Superior temporal gyrus (tissue), 1 donor: ENCODE results near the gene MYRF.

Experiments
- DNase-seq: peaks from one replicate; pipeline ENCODE4 v3.0.0-alpha.2; 2016; ENCODE audit errors: extremely low spot score

MYRF gene

GRCh38 chr11:61776561-61777075 is 24.2 kb downstream of the MYRF start:
- peak; percentile 70 for DNase-seq

- no peak for DNase-seq
Measured at GRCh38 chr11:61777234-61778090, 25.0 kb downstream of the MYRF start.

GRCh38 chr11:61778357-61778886 is 26.0 kb downstream of the MYRF start:
- no peak for DNase-seq

GRCh38 chr11:61778920-61779650 is 26.6 kb downstream of the MYRF start:
- DNase-seq: no peak

GRCh38 chr11:61779666-61780525 is 27.5 kb downstream of the MYRF start:
- no peak for DNase-seq

DNA sequence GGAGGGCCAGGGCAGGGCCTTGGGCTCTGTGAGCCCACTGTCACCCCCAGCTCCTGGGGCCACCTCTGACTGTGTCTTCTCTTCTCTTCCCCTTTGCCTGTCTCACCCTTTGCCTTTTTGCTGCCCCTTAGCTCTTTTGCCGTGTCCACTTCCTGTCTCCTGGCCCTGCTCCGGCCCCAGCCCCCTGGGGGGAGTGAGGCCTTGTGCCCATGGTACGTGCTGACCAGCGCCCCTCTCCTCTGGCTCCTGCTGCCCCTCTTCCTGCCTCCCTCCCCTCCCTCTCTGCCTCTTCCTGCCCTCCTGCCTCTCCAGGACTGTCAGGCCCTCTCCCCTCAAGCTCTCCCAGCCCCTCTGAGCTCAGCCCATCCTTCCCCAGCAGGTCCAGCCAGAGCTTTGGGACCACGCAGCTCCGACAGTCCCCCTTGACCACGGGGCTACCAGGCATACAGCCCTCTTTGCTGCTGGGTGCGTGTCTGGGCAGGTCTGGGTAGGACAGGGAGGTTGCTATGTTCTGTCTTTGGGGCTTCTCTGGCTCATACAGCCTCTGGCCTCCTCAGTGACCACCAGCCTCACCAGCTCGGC is 28.2 kb downstream of the MYRF start:
- no peak for DNase-seq

- DNase-seq: no peak
Measured at GRCh38 chr11:61781585-61781984, 29.1 kb downstream of the MYRF start.

- no peak for DNase-seq
Measured at GRCh38 chr11:61782299-61782698, 29.9 kb downstream of the MYRF start.

GRCh38 chr11:61782841-61783240 is 30.4 kb downstream of the MYRF start:
- DNase-seq: no peak

DNA sequence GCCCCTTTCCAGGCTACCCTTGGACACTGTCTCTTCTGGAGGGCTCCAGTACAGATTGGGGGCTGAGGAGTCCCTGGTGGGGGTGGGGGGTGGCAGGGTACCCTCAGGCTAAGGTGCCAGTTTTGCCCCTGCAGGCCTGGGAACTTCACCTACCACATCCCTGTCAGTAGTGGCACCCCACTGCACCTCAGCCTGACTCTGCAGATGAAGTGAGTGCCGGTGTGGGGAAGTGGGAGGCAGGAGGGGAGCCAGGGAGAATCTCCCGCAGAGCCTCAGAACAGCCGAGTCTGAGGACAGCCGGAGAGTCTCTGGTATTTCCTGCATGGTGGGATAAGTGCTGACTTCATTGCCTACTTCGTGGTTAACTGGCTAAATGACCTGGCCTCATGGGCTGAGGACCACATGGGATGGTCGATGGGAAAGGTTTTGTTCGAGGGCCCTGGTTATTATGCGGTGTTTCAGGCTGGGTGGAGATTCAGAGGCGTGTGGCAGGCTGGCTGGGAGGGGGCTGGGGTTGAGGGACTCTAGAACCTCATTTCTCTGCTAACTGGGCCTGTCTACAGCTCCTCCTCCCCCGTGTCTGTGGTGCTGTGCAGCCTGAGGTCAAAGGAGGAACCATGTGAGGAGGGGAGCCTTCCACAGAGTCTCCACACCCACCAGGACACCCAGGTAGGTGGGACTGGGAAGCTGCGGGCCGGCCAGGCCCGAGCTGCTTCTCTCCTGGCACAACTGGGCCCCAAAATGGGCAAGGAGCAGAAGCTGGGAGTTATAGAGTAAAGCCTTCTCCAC is 31.5 kb downstream of the MYRF start:
- DNase-seq: no peak

DNA sequence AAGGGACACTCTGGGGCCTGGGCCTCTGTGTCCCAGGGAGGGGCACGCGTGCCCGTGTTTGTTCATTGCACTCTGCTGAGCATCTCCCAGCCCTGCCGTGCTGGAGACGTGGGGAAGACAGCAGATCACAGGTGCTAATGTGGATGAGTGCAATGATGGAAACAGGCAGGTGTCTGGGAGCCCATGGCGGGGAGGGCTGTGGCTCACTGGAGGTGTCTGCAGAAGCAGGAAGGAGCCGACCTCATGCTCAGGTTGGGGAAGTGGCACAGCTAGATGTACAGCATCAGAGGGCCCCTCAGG is 32.0 kb downstream of the MYRF start:
- DNase-seq: no peak

GRCh38 chr11:61785837-61786402 is 33.5 kb downstream of the MYRF start:
- DNase-seq: no peak

DNA sequence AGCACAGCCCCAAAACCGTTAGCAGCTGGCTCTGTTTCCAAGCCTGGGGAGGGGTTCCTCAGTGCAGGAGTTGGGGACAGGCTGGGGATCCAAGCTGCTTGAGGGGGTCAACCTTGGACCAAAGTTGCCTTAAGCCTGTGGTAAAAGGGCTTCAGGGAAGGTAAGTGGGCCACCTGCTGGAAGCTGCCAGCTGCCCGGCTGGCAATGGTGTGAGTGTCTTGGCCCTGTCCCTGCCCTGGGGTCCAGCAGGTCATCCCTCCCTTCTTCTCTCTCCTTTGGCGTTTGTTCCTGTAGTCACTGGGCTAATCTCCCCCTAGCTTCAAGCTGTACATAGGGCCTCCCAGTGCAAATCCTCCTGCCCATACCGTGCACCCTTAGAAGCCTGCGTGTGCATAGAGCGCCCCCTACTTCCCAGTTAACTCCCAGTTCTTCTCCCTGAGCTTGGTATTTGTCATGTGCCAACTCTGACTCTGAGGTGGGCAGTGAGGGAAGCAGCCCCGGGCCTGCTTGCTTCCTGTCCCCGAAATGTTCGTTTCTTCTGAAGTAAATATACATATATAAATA is 35.6 kb downstream of the MYRF start:
- peak; percentile 88 for DNase-seq

DNA sequence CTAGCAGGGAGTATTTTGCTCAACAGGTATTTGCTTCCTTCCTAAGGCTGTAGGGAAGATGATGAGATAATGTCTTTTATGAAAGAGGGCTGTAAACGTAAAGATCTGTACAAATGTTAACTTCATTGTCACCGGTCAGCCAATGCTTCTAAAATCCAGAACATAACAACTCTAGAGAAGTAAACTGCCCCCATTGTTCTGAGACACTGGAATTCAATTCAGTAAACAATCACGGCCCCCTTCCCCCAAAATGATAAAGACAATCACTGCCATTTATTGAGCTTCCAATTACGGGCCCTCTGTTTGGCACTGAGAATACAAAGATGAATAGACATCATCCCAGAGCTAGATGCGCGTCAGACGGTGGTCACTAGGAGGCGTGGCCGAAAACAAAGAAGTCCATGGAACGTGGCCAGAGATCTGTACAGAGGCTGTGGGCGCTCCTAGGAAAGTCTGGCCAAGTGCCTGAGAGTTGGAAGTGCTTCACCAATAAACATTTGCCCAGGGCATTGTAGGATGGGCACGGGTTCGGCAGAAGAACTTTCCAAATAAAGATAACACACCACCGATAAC is 39.4 kb downstream of the MYRF start:
- DNase-seq: peak; percentile 99

DNA sequence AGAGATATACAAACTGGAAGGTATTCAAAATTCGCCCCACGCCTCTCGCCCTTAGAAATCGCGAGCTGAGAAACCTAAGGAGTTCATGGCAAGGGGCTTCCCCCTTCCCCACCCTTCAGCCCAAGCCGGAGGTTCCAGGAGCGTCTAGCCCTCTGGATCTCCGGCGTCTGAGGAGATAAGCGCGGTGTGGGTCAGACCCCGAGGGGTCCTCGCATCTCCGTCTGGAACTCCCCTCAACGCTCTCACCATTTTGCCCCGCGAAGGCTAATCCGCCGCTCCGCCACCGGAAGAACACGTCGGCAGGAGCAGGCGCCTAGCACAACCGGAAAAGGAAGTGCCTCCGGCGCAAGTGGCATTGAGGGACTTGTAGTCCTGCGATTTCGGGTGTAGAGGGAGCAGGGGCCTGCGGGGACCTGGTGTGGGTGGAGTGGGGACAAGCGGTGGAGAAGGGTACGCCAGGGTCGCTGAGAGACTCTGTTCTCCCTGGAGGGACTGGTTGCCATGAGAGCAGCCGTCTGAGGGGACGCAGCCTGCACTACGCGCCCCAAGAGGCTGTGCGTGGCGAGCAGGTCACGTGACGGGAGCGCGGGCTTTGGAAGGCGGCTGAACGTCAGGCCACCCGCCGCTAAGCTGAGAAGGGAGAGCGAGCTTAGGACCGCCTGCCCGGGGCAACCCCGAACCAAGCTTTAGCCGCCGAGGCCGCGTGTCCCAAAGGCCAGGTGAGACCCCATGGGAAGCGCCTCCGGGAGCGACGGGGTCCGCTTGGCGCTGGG is 40.1 kb downstream of the MYRF start, which contains the start of the genes FEN1 and TMEM258:
Gene FEN1, plus strand, starts transcription at position 602 of the 773 bp plus-strand sequence. CDS start 2,451 bp downstream, outside the sequence.
Gene TMEM258, minus strand, starts transcription at position 290 of the 773 bp plus-strand sequence. Its CDS starts 41 bp downstream, at position 249.
- peak; percentile 96 for DNase-seq

DNA sequence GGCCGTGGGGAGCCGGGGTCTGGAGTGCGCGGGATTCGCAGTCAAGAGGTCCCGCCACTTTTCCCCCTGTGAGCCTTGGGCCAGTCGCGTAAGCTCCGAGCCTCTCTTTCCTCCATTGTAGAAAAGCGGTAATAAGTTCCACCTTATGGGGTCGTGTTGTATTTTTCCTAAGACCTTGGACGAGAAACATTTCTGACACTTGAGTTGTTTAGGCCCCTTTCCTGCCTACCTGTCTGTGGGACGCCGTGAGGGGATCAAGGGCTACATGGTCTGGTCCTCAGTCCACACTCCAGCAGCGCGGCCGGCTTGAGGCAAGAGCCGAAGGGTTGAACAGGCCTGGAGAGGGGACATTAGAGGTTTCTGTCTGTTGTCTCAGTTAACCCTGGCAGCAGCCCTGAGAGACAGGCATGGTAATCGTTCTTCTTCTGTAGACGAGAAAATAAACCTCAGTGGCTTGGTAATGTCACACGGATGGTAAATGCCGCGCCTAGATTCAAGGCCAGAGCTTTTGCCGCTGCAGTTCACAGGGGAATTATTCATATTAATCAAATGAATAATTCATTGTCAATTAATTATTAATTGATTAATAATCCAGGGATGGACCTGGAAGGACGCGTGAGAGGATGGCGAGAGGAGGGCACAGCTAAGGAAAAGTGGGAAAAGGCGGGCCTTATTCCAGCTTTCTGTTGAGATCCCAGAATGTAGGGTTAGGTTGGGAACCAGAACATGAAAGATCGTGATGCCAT is 40.8 kb downstream of the MYRF start:
- no peak for DNase-seq

- DNase-seq: no peak
Measured at GRCh38 chr11:61793829-61794204, 41.4 kb downstream of the MYRF start.

GRCh38 chr11:61794579-61794978 is 42.1 kb downstream of the MYRF start:
- no peak for DNase-seq
